22Rv1 (cell line): Measurements from ENCODE around the gene TCIRG1.

Experiments used
- H3K27ac ChIP-seq: fragments of 450-650 bp; 2 replicates; pipeline ENCODE4 v1.5.1; 2017
- CTCF ChIP-seq: fragments of 450-650 bp; IDR thresholded peaks from 2 replicates; pipeline ENCODE4 v1.5.1; 2017; ENCODE audit warnings: mild to moderate bottlenecking
- ZFX ChIP-seq: fragments of 450-650 bp; IDR thresholded peaks from 2 replicates; pipeline ENCODE4 v1.6.1; 2017; ENCODE audit warnings: antibody characterized with exemption, borderline replicate concordance

Gene TCIRG1

DNA sequence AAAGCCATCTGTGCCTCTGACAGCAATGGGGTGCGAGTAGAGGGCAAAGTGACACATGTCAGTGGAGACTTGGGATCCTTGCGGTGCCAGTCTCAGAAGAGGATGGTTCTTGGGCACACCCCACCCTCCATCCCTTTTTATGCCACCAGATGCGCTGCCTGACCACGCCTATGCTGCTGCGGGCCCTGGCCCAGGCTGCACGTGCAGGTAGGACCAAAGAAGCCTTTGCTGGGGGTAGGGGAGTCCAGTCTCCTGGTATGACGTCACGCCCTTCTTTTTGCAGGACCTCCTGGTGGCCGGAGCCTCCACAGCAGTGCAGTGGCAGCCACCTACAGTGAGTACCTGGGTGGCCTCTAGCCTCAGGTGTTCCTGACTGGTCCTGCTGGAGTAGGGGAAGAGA, 6.8 kb upstream of the TCIRG1 start:
- peak overlapping the region; percentile 80; the same call in 1 of the 2 replicates for H3K27ac ChIP-seq
- TF ChIP-seq ZFX = no peak
- TF ChIP-seq CTCF = no peak

DNA sequence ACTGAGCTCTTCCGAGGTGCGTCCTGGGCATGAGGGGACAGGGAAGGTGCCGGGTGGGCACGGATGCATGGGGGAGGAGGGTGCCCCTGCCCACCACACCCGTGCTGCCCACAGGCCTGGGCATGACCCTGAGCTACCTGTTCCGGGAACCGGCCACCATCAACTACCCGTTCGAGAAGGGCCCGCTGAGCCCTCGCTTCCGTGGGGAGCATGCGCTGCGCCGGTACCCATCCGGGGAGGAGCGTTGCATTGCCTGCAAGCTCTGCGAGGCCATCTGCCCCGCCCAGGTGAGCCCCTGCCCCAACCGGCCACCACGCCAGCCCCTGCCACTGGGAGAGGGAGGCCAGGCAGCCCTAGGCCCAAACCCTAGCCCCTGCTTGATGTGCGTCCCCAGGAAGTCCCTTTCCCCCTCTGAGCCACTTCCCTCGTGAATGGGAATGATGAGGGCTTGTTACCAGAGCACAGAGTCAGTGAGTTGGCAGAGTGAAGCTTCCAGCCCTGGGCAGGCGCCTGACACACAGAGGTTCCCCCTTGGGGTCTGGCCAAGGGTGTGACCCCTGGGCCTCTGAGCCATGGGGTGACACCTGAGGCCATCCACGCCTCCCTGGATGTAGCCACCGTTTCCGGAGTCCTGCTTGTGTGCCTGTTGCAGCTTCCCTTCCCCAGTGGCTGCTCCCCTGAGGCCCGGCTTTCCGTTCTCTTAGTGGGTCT, 5.7 kb upstream of the TCIRG1 start:
- no peak overlapping the region for H3K27ac ChIP-seq

GRCh38 chr11:68033708-68034045, 5.1 kb upstream of the TCIRG1 start:
- H3K27ac ChIP-seq = no peak overlapping the region
- no peak for TF ChIP-seq CTCF
- TF ChIP-seq ZFX = no peak

More for the DNA sequence above, 5.7 kb upstream of the TCIRG1 start:
- TF ChIP-seq CTCF (no peak), ZFX (no peak)

GRCh38 chr11:68035266-68035876, 3.5 kb upstream of the TCIRG1 start:
- no peak for TF ChIP-seq ZFX
- TF ChIP-seq CTCF = no peak
- peak overlapping the region; percentile 13; the same call in 1 of the 2 replicates for H3K27ac ChIP-seq

DNA sequence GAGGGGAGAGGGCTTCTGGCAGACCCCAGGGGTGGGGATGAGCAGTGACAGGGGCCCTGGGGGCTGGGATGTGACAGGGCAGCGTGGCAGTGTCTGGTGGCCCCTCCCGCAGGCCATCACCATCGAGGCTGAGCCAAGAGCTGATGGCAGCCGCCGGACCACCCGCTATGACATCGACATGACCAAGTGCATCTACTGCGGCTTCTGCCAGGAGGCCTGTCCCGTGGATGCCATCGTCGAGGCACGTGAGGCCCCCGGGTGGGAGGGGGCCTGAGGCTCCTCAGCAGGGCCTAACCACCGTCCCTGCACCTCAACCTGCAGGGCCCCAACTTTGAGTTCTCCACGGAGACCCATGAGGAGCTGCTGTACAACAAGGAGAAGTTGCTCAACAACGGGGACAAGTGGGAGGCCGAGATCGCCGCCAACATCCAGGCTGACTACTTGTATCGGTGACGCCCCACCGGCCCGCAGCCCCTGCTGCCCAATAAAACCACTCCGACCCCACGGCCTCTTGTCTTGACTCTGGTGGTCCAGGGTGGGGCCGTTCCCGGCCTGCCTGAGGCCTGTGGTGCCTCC, 2.6 kb upstream of the TCIRG1 start:
- H3K27ac ChIP-seq = peak overlapping the region; percentile 75; the same call in 1 of the 2 replicates
- TF ChIP-seq ZFX (no peak), CTCF (no peak)

DNA sequence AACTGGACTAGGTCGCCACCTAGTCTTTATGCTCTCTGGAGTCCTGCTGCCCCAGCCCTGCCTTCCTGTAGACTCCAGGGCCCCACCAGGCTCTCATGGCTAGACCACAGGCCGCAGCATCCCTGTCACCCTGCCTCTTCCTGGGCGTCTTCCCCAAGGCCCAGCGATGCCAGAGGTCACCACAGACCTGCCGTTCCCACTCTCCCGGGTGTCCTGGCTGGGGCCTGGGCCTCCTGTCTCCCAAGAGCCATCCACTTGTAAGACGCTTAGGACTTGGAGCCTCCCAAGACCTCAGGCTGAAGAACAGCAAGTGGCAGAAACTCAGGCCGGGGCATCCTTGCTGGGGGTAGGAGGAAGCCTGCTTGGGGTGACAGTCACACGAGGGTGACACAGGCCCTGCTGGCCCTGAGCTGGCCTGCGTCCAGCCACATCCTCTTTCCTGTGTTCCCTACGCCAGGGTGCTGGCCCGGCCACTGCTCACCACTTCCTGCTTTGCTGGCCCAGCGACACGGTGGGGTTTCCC, 2.0 kb upstream of the TCIRG1 start:
- no peak for TF ChIP-seq ZFX
- peak overlapping the region; percentile 75; the same call in 1 of the 2 replicates for H3K27ac ChIP-seq

DNA sequence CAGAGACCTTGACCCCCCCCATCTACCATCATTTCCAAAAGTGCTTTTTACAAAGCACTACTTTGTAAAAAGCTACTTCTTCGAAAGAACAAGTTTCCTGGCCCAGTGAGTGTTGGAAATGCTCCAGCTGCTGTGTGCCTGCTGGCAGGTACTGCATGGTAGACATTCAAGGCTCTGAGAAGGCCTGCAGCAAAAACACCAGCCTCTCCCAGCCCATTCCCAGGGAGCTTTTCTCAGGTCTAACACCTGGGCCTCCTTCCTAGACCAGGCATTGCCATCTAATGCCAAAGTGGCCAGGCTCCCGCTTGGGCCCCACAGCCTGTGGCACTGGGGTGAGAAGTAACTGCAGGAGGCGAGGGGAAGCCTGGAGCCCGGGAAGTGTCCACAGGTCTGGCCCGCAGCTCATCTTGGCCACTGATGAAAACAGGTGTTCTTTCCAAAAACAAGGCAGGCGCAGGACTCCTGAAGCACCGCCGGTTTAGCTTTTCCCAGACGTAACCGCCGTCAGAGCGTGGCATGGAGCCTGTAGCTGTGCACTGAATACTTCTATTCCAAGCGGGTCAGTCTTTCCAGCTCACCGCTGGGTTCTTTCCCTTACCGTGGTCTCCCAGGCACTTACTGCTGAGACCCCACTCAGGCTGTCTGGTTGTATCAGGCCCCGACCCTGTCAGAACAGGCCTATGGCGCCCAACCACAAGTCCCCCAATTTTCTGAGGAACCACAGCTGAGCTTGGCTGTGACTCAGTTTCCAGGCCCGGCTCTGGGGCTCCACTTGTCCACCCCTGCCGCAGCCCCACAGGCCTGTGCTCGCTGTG, 1.2 kb upstream of the TCIRG1 start:
- no peak for TF ChIP-seq ZFX
- TF ChIP-seq CTCF = no peak
- H3K27ac ChIP-seq = peak overlapping the region; percentile 75
